ENCODE results near the gene ARCN1.
A peak's percentile ranks its signal among the peaks of the same experiment; 100 is the strongest.

ARCN1 gene

GRCh38 chr11:118536726-118537125 is 35.5 kb upstream of the ARCN1 start:
- TF ChIP-seq CTCF (IDR thresholded peaks at IDR 0.05): no peak
- intact Hi-C loops (cut with DNase I; ENCODE audit: low total_unique reads): no loop called here
- no peak overlapping the region for H3K27ac ChIP-seq

GRCh38 chr11:118537409-118537980 is 34.7 kb upstream of the ARCN1 start:
- H3K36me3 ChIP-seq: peaks cover 0 to 47% (median 15%) of the 10 kb centered on the region in 3 donors
- H3K27ac ChIP-seq: peak overlapping the region in 1 of 2 donors; percentile 28
- intact Hi-C loops (cut with DNase I; ENCODE audit: low total_unique reads): no loop called here
- no peak overlapping the region for H3K4me3 ChIP-seq
- H3K9me3 ChIP-seq: no peaks in the 10 kb centered on the region
- no peak for DNase-seq
- TF ChIP-seq CTCF (IDR thresholded peaks at IDR 0.05): no peak
- H3K27me3 ChIP-seq: no peaks in the 10 kb centered on the region
- peaks cover 0 to 17% (median under 1%) of the 10 kb centered on the region in 4 donors for H3K4me1 ChIP-seq

More at GRCh38 chr11:118536726-118537125, 35.5 kb upstream of the ARCN1 start:
- H3K9me3 ChIP-seq: no peaks in the 10 kb centered on the region
- H3K36me3 ChIP-seq: peaks cover 0 to 40% (median 12%) of the 10 kb centered on the region in 3 donors
- peaks cover 0 to 21% (median 7%) of the 10 kb centered on the region in 4 donors for H3K4me1 ChIP-seq
- H3K4me3 ChIP-seq: no peak overlapping the region
- no peak for DNase-seq
- no peaks in the 10 kb centered on the region for H3K27me3 ChIP-seq

GRCh38 chr11:118544010-118544646 is 28.1 kb upstream of the ARCN1 start:
- Histone ChIP-seq H3K4me1 (no peaks in the 10 kb centered on the region), H3K27ac (no peak overlapping the region), H3K27me3 (no peaks in the 10 kb centered on the region), H3K36me3 (peaks cover 0 to 68% (median 44%) of the 10 kb centered on the region in 3 donors), H3K9me3 (no peaks in the 10 kb centered on the region), H3K4me3 (no peak overlapping the region)
- intact Hi-C loops (cut with DNase I; ENCODE audit: low total_unique reads): no loop called here
- TF ChIP-seq CTCF (IDR thresholded peaks at IDR 0.05): no peak
- DNase-seq: peak in 1 of 2 donors; percentile 17

- TF ChIP-seq CTCF (IDR thresholded peaks at IDR 0.05): no peak
- no peaks in the 10 kb centered on the region for H3K27me3 ChIP-seq
- intact Hi-C loops (cut with DNase I; ENCODE audit: low total_unique reads): no loop called here
- no peak overlapping the region for H3K27ac ChIP-seq
- H3K4me3 ChIP-seq: no peak overlapping the region
- H3K36me3 ChIP-seq: peaks cover 0 to 70% (median 44%) of the 10 kb centered on the region in 3 donors
- no peaks in the 10 kb centered on the region for H3K4me1 ChIP-seq
- H3K9me3 ChIP-seq: no peaks in the 10 kb centered on the region
- DNase-seq: peak in 1 of 2 donors; percentile 27
Measured at GRCh38 chr11:118544647-118545010, 27.6 kb upstream of the ARCN1 start.

GRCh38 chr11:118545533-118545932 is 26.7 kb upstream of the ARCN1 start:
- no peak overlapping the region for H3K4me3 ChIP-seq
- peaks cover 7 to 79% (median 46%) of the 10 kb centered on the region in 3 donors for H3K36me3 ChIP-seq
- TF ChIP-seq CTCF (IDR thresholded peaks at IDR 0.05): no peak
- peak in 1 of 2 donors; percentile 15 for DNase-seq
- no peaks in the 10 kb centered on the region for H3K27me3 ChIP-seq
- no peaks in the 10 kb centered on the region for H3K9me3 ChIP-seq
- intact Hi-C loops (cut with DNase I; ENCODE audit: low total_unique reads): no loop called here
- H3K27ac ChIP-seq: no peak overlapping the region
- H3K4me1 ChIP-seq: no peaks in the 10 kb centered on the region
